ENCODE results near the gene PCYT1A.
"Not testable (repeated sequence)": the region's sequence is repeated elsewhere in the genome, so short reads cannot be mapped to it uniquely, and the experiment has no call there.

The PCYT1A gene

GRCh38 chr3:196287440-196288140, at the start of gene PCYT1A:
PCYT1A (minus strand) TSS chr3:196287726; CDS start chr3:196270531, 17,195 bp downstream.
- peak; percentile 69 for DNase-seq (ENCODE audit: low read depth in 2 of 2)

- DNase-seq (ENCODE audit: low read depth in 2 of 2) = no peak
These were observed 49.0 kb upstream of the PCYT1A start for GRCh38 chr3:196336319-196337145.

- no peak for DNase-seq (ENCODE audit: low read depth in 2 of 2)
These were observed 48.0 kb upstream of the PCYT1A start for GRCh38 chr3:196335503-196335948.

DNA sequence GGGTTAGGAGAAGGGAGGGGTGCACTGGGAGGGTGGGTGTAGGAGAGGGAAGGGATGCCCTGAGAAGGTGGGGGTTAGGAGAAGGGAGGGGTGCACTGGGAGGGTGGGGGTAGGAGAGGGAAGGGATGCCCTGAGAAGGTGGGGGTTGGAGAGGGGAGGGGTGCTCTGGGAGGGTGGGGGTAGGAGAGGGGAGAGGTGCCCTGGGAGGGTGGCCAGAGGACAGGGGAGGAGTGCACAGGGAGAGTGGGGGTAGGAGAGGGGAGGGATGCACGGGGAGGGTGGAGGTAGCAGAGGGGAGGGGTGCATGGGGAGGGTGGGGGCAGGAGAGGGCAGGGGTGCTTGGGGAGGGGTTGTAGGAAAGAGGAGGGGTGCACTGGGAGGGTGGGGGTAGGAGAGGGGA, 47.5 kb upstream of the PCYT1A start:
- DNase-seq (ENCODE audit: low read depth in 2 of 2) = no peak

GRCh38 chr3:196332168-196332567, 44.6 kb upstream of the PCYT1A start:
- DNase-seq (ENCODE audit: low read depth in 2 of 2) = no peak

DNA sequence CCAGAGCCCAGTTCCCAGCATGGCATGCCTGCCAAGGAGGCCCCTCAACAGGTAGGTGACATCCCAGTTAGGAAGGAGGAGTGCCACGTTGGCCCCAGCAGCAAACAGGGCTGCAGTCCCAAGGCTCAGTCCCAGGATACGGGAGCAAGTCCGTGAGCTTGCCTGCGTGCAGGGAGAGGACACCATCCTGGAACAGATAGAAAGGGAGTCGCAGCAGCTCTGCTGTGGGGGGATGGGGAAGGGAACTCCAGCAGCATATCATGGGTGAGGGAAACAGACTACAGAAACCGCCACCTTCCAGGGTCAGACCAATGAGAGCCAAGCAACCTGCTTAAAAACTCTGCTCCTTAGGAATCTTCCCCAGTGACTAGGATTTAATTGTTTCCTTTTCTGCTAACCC, 39.9 kb upstream of the PCYT1A start:
- DNase-seq (ENCODE audit: low read depth in 2 of 2) = no peak

GRCh38 chr3:196326936-196327335, 39.4 kb upstream of the PCYT1A start:
- DNase-seq (ENCODE audit: low read depth in 2 of 2) = no peak

- DNase-seq (ENCODE audit: low read depth in 2 of 2) = no peak
These were observed 36.2 kb upstream of the PCYT1A start for GRCh38 chr3:196323691-196324090.

DNA sequence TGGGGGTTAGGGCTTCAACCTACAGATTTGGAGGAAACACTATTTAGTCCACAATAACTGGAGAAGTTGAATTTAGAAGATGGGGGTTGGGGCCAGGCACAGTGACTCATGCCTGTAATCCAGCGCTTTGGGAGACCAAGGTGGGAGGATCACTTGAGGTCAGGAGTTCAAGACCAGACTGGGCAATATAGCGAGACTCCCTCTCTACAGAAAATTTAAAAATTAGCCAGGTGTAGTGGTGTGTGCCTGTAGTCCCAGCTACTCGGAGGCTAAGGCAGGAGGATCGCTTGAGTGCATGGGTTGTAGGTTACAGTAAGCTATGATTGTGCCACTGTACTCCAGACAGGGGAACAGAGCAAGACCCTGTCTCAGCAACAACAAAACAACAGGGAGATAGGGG, 35.5 kb upstream of the PCYT1A start:
- no peak for DNase-seq (ENCODE audit: low read depth in 2 of 2)

- no peak for DNase-seq (ENCODE audit: low read depth in 2 of 2)
These were observed 33.6 kb upstream of the PCYT1A start for GRCh38 chr3:196321162-196321561.

DNA sequence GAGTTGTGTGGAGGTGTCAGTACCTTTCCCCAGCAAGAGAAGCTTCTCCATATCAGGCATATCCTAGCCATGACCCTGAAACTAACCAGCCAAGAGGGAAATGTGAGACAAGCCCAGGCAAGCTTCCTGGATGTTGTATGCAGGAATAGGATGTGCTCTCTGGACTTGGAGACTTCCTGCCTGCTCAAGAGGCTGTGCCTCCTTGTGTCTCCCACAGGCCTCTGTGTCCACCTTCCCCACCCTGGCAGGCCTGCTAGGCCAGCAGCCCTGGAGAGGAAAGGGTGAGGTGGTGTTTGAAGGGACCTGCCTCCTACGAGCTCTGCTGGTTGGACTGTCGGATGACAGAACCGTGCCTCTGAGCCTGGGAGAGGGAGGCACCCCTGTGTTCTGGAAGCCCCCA, 32.6 kb upstream of the PCYT1A start:
- no peak for DNase-seq (ENCODE audit: low read depth in 2 of 2)

DNA sequence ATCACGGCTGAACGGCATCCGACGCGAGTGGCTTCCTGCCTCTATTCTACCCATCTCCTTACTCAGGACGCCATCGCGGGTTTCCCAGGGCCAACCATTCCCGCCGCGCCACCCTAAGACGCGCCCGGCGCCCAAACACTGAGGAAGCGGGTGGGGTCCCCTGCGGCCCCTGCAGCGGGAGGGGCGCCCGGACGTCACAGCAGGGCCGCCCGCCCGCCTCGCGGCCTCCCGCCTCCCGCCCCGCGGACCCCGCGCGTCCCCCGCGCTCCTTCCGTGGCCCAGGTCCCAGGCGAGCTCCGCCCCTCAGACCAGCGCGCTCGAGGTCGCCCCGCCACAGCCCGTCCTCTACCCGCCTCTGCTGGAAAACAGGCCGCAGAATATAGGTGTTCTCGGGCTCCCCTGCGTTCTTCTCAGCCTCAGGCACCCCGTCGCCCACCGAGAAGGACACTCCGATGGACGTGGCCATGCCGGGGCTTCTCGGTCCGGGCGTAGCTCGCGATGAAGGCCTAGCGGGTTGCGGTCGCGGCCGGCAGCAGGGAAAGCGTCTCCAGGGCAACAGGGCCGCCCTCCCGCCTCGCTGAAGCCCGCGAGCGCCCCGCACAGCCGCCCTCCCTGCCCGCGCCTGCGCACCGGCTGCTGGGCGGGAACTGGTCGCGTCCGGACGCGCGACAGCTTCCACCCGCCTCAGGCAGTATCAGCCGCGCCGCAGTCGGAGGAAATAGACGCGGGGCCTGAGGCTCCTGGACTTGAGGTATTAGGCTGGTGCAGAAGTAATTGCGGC, 30.4 kb upstream of the PCYT1A start, which contains the start of gene DYNLT2B:
Gene DYNLT2B (minus strand): TSS at position 554 of the 781 bp plus-strand sequence. CDS start 88 bp downstream, at position 466.
- DNase-seq (ENCODE audit: low read depth in 2 of 2) = peak; percentile 72 to 82

DNA sequence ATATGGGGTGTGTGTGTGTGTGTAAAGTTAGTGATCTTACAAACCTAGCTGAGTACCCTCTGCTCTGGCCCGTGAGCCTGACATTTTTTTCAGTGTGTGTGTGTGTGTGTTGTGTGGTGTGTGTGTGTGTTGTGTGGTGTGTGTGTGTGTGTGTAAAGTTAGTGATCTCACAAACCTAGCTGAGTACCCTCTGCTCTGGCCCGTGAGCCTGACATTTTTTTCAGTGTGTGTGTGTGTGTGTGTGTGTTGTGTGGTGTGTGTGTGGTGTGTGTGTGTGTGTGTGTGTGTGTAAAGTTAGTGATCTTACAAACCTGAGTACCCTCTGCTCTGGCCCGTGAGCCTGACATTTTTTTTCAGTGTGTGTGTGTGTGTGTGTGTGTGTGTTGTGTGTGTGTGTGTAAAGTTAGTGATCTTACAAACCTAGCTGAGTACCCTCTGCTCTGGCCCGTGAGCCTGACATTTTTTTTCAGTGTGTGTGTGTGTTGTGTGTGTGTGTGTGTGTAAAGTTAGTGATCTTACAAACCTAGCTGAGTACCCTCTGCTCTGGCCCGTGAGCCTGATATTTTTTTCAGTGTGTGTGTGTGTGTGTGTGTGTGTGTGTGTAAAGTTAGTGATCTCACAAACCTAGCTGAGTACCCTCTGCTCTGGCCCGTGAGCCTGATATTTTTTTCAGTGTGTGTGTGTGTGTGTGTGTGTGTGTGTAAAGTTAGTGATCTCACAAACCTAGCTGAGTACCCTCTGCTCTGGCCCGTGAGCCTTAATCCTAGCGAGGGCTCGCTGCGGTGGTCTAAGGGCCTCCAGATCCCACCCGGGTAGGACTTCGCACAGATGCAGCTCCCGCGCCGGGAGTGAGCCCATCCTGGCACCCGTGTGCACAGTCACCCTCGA, 29.5 kb upstream of the PCYT1A start:
- not testable (repeated sequence) for DNase-seq (ENCODE audit: low read depth in 2 of 2)

DNA sequence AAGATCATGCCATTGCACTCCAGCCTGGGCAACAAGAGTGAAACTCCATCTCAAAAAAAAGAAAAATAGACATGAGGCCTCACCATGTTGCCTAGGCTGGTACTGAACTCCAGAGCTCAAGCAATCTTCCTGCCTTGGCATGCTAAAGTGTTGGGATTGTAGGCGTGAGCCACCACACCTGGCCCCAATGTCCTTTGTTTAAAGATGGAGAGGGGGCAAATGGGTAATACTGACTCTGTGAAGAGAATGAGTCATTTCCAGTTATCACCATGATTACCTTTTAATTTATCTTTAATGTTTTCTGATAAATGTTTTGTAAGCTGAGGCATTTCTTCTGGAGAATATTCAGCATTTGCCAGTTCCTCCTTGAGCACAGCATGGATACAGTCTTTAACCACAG, 28.3 kb upstream of the PCYT1A start:
- DNase-seq (ENCODE audit: low read depth in 2 of 2) = no peak

DNA sequence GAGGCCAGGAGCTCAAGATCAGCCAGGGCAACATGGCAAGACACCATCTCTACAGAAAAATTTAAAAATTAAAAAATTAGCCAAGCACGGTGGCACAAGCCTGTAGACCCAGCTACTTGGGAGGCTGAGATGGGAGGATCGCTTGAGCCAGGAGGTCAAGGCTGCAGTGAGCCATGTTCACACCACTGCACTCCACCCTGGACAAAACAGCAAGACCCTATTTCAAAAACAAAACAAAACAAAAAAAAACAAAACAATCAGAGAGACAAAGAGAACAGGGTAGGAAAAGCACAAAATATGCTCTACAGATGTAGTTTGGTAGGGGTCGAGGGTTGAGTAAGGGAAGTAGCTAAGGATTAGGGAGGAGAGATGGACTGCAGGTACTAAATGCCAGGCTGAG, 27.1 kb upstream of the PCYT1A start:
- no peak for DNase-seq (ENCODE audit: low read depth in 2 of 2)

GRCh38 chr3:196314086-196314485, 26.6 kb upstream of the PCYT1A start:
- not testable (repeated sequence) for DNase-seq (ENCODE audit: low read depth in 2 of 2)

DNA sequence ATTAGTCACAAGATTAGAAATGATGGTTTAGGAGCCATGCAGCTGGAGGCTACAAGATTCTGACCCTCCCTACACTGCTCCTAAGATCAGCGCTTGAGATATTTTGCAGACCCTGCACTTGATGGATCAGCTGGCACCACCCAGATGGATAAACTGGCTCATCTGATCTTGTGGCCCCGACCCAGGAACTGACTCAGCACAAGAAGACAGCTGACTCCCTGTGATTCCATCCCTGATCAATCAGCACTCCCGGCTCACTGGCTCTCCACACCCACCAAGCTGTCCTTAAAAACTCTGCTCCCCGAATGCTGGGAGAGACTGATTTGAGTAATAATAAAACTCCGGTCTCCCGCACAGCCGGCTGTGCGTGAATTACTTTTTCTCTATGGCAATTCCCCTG, 15.4 kb upstream of the PCYT1A start:
- not testable (repeated sequence) for DNase-seq (ENCODE audit: low read depth in 2 of 2)

GRCh38 chr3:196302551-196302950, 15.0 kb upstream of the PCYT1A start:
- not testable (repeated sequence) for DNase-seq (ENCODE audit: low read depth in 2 of 2)

DNA sequence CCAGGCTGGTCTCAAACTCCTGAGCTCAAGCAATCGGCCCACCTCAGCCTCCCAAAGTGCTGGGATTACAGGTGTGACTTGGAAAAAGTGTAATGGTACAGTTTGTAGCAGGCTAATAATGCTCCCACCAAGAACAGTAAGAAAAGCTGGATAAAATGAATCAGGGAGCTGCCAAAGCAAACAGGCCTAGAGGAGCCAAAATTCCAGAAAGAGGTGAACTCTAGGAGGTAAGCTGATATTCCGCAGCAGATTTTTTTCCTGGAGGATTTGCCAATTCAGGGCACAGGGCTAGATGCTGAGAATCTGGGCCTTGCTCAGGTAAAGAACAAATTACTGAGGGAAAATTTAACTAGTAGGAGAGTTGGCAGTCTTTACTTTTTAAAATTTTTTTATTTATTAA, 11.0 kb upstream of the PCYT1A start:
- DNase-seq (ENCODE audit: low read depth in 2 of 2) = no peak

DNA sequence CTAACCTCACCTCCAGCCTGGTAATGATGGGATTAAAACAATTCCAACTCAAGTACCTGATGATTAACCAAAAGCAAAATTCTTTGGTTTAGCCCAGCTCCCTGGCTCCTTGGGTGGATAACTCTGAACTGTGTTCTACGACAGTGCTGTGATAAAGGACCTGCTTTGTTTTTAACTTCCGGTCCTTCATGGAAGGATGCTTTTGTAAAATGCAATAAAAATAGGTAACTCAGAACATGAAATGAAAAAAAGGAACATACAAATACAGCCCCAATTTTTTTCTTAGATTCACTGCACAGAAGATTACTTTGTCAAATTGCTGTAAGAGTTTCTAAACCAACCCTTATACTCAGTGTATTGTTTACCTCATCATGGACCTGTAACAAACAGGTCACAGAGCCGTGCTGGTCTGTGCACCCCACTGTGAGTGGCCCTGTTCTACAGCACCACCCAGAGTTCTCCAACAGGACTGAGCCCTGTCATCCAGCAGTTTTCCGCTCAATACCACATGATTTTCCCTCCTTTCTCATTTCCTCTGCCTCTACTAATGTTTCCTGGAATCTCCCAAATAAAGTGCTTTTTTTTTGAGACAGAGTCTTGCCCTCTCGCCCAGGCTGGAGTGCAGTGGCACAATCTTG, 4.9 kb upstream of the PCYT1A start:
- no peak for DNase-seq (ENCODE audit: low read depth in 2 of 2)

- no peak for DNase-seq (ENCODE audit: low read depth in 2 of 2)
These were observed 575 bp upstream of the PCYT1A start for GRCh38 chr3:196288141-196288460.
